Mucosa of gallbladder (tissue), 1 donor: ENCODE data around the gene BCS1L. TPM values are rescaled to one million over a fixed set of nuclear protein-coding genes. Genes with fewer than 3 reads are reported as not detected.

Experiments used
- total RNA-seq: library from RNA; stranded (reverse); gene quantifications from one replicate; pipeline ENCODE4 v1.2.1, GENCODE V29; 2021
- donor health status: DM: no; HTN: no; CAD: no.

BCS1L gene
- total RNA-seq, 1 donor from 2014 or later, result 36.4 TPM

Other genes starting within 250 kb of the BCS1L start
- gene VIL1, start 240.6 kb upstream of the BCS1L start, total RNA-seq, result 328 TPM
- gene USP37, start 91.3 kb upstream of the BCS1L start, total RNA-seq, result 12.0 TPM
- gene CNOT9, start 90.8 kb upstream of the BCS1L start, total RNA-seq, result 27.6 TPM
- gene PLCD4, start 51.8 kb upstream of the BCS1L start, total RNA-seq, result 0.49 TPM
- gene ZNF142, start 60 bp upstream of the BCS1L start, total RNA-seq, result 32.8 TPM
- 28.1 TPM for gene RNF25, start 12.3 kb downstream of the BCS1L start, total RNA-seq
- 71.1 TPM for gene STK36, start 12.4 kb downstream of the BCS1L start, total RNA-seq
- gene TTLL4, start 51.2 kb downstream of the BCS1L start, total RNA-seq, result 33.7 TPM
- 20.4 TPM for gene CYP27A1, start 122.5 kb downstream of the BCS1L start, total RNA-seq
- gene PRKAG3, start 172.1 kb downstream of the BCS1L start, total RNA-seq, result not detected
- gene WNT6, start 200.1 kb downstream of the BCS1L start, total RNA-seq, result 1.5 TPM
- 0.12 TPM for gene WNT10A, start 221.2 kb downstream of the BCS1L start, total RNA-seq